Lower leg skin (tissue), 3 donors: ENCODE data around the gene CTBP1.

Source experiments
- POLR2A ChIP-seq, 2 donors: fragments of 450-650 bp; IDR thresholded peaks; one replicate each; pipeline ENCODE4 v1.6.1; 2016 to 2017; ENCODE audit warnings: antibody characterized with exemption in 2 of 2, mild to moderate bottlenecking in 1 of 2, moderate library complexity in 1 of 2
- TF ChIP-seq, protein P1 (sequence below), 3 donors: fragments of 450-650 bp; IDR thresholded peaks; one replicate each; pipeline ENCODE4 v1.5.1; 2016; ENCODE audit warnings: antibody characterized with exemption in 3 of 3, mild to moderate bottlenecking in 3 of 3, moderate library complexity in 2 of 3

DNA sequence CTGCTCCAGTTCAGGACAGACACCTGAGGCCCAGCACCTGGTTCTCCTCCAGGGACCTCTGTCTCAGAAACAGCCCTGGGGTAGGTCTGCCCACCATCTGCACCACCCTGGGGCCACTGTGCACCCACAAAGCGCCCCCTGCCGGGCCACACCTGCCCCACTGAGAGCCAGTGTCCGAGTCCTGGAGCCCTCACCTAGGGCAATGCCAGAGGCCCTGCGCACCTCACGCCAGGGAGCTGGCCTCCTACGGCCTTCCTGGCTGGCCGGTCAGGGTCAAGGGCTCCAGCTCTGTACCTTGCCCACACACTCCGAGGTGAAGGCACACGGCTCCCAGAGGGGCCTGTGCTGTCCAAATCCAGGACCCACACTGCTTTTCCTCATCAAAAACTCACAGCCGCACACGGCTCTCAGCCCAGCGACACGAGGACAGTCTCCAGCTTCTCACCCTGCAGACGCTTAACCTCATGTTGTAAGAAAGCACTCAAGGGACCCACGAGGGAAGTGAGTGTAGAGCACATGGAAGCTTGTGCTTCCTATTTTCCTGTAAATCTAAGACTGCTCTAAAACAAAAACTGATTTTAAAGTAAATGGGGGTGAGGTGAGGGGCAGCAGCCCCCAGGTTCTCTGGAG, 5.4 kb downstream of the CTBP1 start:
- TF ChIP-seq POLR2A (IDR thresholded peaks at IDR 0.05), result no peak
- TF ChIP-seq, protein P1, sequence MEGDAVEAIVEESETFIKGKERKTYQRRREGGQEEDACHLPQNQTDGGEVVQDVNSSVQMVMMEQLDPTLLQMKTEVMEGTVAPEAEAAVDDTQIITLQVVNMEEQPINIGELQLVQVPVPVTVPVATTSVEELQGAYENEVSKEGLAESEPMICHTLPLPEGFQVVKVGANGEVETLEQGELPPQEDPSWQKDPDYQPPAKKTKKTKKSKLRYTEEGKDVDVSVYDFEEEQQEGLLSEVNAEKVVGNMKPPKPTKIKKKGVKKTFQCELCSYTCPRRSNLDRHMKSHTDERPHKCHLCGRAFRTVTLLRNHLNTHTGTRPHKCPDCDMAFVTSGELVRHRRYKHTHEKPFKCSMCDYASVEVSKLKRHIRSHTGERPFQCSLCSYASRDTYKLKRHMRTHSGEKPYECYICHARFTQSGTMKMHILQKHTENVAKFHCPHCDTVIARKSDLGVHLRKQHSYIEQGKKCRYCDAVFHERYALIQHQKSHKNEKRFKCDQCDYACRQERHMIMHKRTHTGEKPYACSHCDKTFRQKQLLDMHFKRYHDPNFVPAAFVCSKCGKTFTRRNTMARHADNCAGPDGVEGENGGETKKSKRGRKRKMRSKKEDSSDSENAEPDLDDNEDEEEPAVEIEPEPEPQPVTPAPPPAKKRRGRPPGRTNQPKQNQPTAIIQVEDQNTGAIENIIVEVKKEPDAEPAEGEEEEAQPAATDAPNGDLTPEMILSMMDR (IDR thresholded peaks at IDR 0.05), result no peak
